ENCODE measurements around the gene SMIM38.

SMIM38 gene

DNA sequence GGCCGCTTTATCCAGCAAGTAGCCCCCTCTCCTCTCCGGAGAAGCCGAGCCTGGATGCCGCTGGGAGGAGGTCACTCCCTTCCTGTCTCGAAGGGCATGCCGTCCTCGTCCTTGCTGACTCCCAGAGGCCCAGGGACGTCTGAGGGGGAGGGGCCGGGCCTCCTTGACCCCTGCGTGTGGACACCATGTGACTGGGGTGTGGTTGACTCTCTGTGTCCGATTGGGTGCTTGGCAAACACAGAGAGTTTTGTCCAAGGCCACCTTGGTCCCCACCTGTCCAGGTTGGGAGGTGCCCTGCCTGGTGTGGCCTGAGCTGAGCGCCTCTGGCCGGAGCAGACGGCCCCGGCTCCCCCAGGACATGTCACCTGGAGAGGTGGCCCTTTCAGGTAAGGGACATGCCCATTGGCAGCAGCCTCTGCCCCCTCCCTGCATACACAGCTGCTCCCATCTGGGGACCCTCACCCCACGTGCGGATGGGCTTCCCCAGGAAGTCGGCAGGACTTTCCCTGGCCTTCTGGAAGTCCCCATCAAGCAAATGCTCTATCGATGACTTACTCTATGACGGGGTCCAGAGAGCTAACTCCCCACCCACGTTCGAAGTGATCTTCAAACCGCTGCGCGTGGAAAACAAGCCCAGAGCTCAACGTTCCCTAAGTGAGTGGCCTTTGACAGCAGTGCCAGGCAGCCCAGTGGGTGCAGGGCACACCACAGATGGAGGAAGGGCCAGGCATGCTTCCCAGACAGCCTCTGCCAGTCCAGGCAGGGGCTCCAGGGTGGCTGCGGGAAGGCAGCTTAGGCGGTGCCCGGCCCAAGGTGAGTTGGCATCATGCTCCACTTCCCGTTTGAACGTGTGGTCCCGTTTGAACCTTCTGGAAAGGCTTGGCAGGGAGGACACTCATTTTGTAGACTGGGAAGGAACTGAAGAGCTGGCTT lies at the start of gene SMIM38:
TSS of gene SMIM38 (plus strand) at position 634 of the 933 bp plus-strand sequence. CDS start 1,912 bp downstream, outside the sequence.
- DNase-seq (ENCODE audit: low spot score): no peak

DNA sequence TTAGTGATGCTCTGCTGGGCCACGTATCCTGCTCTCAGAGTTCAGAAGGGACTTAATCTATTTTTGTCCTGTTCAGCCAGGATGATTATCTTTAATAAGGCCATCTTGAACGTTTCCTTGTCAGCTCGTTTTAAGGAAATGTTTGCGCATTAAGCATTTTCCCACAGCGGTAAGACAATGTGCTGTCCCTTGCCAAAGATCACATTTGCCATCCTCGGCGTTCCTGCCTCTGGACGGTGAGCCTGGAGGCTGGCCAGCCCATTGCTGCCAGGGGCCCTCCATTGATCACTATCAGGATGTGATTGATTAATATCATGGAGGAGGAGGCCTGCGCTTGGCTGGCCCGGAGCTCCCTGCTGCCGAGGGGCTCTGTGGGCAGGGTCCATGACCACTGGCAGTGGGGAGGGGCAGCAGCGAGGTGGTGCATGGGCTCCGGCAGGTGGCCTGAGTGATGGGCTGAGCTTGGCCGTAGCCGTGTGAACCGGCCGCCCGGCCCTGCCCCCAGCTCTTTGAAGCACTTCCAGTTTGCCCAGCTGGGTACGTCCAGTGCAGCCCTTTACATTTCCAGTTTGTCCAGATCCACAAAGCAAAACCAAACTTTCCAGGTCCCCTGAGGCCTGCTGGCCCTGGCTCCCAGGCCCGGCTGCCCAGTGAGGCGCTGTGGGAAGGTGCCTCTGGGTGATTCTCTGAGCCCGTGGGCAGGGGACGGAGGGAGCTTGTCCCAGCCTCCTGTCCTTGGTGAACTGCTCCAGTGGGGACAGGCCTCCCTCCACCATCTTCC lies 49.5 kb upstream of the SMIM38 start:
- DNase-seq (ENCODE audit: low spot score): no peak

DNA sequence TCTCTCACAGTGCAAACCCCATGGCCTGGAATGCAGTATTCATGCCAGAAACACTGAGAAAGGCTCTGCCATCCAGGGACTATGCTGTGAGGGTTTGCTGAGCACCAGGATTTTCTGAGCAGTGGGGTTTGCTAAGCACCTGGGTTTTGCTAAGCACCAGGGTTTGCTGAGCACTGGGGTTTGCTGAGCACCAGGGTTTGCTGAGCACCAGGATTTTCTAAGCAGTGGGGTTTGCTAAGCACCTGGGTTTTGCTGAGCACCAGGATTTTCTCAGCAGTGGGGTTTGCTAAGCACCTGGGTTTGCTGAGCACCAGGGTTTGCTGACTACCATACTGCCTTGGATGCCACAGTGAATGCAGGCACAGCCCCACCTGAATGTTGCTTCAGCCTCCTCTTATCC lies 48.3 kb upstream of the SMIM38 start:
- no peak for DNase-seq (ENCODE audit: low spot score)

DNA sequence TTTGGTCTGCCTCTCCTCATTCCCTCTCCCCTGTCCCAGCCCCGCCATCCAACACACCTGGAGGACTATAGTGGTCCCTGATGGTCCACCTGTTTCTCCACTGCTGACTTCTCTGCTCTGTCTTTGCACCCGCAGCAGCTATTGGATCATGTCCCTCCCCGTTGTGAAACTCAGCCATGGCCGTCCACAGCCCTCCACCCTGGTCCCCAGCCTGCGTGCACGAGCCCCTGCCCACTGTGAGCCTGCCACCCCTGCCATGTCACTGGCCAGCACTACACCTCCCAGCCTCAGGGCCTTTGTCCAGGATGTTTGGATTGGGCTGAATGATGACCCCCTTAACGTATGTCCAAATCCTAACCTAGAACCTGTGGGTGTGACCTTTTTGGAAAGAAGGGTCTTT lies 47.7 kb upstream of the SMIM38 start:
- DNase-seq (ENCODE audit: low spot score): no peak

DNA sequence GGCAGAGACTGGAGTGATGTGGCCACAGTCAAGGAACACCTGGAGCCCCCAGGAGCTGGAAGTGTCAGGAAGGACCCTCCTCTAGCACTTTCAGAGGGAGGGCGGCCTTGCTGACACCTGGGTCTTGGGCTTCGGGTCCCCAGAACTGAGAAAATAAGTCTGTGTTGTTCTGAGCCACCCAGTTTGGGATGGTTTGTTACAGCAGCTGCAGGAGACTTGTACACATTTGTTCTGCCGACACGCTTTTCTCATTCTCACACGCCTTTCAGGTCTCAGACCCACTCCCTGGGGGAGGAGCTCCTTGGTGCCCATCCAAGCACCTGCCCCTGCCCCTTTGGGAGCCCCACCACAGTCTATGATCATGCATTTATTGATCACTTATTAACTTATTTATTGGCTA lies 47.2 kb upstream of the SMIM38 start:
- no peak for DNase-seq (ENCODE audit: low spot score)

DNA sequence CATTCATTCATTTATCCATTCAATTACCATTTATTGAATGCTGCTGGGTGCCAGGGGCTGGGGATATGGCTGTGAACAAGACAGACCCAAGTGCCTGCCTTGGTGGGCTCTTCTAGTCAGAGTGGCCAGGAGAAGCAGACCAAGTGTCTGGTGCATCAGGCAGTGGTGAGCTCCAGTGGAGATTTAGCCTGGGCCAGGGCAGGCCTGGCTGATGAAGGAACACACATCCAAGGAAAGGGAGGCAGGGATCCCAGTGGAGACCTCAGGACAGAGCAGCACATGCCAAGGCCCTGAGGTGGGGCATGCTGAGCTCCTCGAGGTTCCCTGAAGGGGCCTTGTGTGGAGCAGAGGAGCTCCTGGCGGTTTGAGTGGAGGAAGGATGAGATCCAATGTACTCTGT lies 46.6 kb upstream of the SMIM38 start:
- no peak for DNase-seq (ENCODE audit: low spot score)

DNA sequence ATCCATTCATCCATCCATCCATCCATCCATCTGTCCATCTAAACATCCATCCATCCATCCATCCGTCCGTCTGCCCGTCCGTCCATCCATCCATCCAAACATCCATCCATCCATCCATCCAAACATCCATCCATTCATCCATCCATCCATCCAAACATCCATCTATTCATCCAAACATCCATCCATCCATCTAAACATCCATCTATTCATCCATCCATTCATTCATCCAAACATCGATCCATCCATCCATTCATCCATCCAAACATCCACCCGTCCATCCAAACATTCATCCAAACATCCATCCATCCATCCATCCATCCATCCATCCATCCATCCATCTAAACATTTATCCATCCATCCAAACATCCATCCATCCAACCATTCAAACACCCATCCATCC lies 45.3 kb upstream of the SMIM38 start:
- DNase-seq (ENCODE audit: low spot score): no peak

DNA sequence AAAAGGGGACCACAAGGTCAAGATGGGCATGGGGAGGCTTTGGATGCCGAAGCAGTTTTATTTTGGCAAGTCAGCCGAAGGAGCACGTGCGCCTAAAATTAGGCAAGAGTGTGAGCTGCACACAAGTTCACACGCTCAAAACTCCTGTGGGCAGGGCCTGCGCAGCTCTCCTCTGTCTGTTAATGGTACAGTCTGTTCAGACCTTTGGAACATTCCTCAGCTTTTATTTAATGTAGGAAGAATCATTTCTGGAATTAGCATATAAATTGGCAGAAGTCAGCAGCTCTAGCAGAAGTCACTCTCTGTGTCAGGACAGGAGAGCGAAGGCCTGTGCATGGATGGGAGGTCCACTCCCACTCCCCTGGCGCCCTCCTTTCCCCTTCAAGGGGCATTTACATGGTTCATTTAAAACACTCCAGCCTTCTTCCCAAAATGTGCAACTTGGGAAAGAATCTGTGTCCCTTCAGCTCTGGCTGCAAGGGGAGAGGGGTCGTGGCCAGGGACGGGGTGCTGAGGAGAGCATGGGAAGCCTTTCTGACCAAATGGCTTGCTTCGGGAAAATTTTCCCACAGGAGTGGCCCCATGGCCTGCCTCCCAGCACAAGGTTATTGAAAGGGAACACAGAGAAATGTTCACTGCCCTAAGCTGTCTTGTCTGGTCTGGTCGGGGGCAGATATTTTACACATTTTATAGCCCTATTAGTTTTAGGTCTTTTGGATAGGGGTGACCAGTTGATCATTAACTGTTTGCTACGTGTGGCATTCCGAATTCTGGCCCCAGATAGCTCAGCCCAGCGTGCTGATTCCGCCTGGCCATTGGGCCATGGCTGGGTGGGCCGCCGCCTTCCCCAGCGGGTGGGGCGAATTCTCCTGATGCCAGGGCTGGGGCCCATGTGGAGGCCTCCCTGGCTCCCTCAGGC lies 43.9 kb upstream of the SMIM38 start:
- DNase-seq (ENCODE audit: low spot score): no peak

DNA sequence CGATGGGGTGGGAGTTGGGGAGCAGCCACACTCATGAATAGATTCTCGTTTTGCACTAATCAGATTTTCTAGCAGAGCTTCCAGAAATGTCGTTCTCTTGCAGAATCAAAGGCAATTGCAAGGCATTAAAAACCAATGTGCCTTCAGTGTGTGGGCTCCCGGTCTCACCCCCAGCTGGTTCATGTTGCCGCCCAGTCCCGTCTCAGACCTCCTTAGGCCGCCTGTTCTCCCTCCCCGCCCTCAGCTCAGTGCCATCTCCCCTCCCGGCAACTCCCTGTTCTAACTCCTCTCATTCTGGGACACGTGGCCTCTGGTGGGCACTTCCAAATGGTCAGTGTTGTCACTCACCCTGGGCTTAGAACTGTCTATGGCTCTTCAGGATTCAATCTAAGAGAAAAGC lies 42.5 kb upstream of the SMIM38 start:
- no peak for DNase-seq (ENCODE audit: low spot score)

DNA sequence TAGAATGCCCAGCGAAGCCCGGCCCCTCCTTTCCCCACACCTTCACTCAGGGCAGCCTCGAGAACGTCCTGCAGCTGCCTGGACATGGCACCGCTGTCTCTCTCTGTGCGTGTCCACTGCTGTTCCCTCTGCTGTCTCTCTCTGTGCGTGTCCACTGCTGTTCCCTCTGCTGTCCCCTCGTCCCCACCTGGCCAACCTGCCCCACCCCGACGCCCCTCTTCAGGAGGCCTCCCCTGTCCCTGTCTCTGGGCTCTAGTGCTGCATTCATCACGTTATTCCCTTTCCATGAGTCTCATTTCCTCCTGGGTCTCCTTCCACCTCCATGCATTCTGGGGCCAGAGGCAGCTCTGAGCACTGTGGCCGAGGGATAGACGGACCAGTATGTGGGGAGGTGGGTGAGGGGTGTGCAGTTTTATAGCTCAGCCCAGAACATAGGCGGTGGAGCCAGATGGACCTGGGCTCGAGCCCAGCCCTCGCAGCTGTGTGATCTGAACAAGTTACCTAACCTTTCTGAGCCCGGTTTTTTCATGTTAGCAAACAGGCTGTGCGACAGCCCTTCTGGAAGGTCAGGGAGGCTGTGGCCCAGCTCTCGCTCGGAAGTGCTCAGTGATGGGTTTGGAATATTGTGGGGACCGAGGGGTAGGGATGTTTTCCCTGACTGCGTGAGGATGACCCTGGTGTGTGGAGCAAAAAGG lies 41.9 kb upstream of the SMIM38 start:
- no peak for DNase-seq (ENCODE audit: low spot score)

DNA sequence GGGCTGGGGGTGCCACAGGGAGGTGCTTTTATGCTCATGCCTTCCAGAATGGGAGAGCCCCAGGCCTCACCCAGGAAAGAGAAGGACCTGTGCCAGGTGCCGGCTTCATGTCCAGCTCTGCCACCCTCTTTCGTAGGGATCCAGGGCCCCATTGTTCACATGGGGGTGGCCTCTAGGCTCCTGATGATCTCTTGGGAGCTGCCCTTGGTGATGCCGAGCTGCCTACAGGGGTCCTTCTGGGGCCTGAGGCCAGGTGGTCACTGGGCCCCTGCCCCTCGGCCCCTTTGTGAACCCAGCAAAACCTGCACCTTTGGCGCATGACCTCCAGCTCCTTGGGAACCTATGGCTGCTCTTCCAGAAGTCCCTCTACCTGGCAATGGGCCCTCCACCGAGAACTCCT lies 41.4 kb upstream of the SMIM38 start:
- DNase-seq (ENCODE audit: low spot score): no peak

DNA sequence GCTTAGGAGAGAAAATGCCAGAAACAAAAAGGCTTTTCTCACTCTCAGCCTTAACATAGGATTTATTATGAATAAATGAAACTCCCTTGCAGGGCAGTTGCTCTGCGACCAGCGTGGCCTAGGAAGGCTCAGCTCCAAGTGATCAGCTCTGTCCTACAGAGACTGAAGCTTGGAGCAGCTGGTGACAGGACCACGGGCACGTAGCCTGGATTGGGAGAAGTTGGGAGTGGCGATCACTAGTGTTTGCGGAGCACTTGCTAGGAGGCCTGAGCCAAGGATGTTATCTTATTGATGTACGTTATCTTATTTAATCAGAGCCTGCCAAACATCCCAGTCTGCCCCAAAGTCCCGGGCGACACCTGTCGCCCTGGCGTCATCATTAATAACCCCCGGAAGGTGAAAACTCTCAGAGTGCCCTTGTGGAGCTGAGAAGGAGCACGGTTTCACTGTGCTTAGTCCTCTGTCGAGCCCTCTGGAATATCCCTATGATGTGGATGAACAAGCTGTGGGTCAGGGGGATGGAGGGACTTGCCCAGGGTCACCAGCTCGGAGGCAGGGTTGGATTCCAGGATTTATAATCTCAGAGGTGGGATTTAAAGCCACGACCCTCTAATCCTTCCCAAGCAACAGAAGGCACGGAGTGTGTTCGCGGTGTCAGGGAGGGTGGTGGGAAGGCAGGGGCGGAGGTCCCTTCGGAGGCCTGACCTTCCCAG lies 40.8 kb upstream of the SMIM38 start:
- DNase-seq (ENCODE audit: low spot score): no peak

DNA sequence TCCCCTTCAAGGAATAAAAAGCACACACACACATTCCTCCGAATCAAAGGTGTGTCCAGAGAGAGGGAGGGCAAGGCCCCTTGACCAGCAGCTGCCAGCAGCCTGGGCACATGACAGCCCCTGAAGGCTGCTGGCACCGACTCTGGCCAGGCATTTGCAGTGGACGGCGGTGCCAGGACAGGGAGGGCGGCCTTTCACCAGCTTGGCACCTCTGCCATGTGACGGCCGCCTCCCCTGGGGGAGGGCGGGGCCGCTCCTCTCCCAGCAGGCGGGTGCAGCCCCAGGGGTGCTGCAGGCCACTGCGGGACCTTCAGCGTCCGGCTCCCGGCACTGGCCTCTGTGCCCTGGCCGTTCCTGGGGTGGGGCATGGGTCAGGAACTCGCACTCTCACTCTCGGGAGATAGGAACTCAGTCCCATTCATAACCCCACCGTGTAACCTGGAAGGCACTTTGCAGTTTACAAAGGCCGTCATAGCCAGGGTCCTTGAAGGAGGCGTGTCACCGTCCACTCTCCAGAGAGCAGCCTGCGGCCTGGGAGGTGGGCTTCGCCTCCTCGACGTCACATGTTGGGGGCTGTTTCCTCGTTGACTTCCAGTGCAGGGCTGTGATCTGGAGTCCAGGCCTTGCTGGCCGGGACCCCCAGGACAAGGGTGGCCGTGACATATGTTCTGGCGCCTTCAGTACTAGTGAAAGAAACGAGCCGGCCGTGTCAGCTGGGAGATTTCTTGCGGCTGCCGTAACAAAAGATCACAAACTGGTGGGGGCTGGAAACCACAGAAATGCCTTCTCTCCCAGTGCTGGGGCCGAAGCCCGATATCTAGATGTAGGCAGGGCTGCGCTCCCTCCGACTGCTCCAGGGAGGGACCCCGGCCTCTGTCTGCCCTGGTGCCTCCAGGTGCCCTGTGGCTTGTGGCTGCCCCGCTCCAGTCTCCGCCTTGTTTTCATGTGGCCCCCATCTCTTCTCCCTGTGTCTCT lies 39.9 kb upstream of the SMIM38 start:
- no peak for DNase-seq (ENCODE audit: low spot score)

DNA sequence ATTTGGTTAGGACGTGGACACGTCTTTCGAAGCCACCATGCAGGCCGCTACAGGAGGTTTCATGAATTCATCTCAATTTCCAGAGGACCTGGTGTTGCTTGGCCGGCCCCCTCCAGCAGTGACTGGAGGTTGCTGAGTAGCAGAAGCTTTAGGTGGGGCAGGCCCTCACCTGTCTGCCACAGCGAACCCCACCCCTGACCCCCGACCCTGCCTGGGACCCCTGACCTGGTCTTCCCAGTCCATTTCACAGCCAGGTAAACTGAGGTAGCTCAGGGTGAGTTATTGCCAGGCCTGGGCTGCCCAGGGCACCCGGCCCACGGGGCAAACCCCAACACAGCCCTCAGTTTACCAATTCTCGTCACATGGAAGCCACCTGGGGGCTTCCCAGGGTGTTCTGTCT lies 39.1 kb upstream of the SMIM38 start:
- DNase-seq (ENCODE audit: low spot score): no peak

DNA sequence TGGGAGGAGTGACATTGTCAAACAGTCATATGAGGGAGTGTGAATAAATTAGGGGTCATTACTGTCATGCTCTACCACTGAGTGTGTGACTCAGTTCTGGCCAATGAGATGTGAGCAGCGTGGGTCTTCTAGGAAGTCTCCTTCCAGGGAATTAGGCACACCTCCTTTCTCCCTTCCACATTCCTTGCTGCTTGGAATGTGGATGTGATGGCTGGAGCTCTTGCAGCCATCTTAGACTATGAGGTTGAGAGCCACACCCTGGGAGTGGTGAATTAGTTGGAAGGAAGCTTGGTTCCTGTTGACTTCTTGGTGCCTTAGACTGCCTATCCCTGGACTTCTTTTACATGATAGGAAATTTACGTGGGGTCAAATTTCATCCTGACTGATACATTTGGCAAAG lies 36.5 kb upstream of the SMIM38 start:
- no peak for DNase-seq (ENCODE audit: low spot score)

DNA sequence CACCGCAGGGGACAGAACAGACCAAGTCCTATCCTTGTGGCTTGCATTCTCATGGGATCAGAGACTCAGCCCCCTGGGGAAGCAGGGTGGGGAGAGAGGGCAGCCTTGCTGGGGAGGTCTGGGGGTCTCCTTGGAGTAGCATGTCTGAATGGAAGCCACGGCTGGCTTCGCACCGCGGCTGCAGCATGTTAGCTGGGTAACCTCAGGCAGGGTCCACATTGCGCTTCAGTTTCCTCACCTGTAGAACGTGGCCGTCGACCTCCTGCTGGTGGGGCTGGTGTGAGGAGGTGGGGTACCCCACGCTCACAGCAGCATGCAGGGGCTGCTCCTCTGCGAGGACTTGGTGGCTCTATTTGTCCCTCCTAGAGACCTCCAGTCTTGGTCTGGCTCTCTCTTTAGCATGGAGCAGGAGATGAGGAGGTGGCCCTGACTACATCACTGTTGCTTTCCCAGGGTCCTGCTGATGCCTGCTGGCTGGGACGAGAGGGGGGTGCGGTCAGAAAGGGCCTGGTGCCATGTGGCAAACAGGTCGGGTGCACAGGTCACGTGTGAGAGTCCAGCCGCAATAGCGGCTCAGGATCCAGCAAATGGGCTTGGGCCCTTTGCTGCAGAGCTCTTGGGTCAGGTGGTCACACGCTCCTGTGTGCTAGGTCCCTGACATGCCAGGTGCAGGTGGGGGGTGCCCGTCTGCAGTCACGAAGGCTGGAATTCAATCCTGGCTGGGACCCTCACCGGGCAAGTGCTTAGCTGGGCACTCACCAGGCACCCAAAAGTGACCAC lies 35.4 kb upstream of the SMIM38 start:
- no peak for DNase-seq (ENCODE audit: low spot score)

DNA sequence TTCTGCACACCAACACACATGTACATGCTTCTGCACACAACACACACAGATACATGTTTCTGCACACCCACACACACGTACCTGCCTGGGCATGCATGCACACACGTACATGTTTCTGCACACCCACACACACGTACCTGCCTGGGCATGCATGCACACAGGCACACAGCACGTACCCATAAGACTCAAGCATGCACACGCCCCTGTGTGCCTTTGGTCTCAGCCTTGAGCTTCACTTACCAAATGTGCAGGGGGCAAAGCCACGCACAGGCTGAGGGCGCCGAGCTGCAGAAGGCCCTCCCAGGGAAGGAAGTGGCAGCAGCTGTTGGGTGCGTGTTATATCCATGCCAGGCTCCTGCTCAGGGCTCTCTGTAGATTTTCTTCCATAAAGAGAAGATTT lies 34.7 kb upstream of the SMIM38 start:
- DNase-seq (ENCODE audit: low spot score): no peak

DNA sequence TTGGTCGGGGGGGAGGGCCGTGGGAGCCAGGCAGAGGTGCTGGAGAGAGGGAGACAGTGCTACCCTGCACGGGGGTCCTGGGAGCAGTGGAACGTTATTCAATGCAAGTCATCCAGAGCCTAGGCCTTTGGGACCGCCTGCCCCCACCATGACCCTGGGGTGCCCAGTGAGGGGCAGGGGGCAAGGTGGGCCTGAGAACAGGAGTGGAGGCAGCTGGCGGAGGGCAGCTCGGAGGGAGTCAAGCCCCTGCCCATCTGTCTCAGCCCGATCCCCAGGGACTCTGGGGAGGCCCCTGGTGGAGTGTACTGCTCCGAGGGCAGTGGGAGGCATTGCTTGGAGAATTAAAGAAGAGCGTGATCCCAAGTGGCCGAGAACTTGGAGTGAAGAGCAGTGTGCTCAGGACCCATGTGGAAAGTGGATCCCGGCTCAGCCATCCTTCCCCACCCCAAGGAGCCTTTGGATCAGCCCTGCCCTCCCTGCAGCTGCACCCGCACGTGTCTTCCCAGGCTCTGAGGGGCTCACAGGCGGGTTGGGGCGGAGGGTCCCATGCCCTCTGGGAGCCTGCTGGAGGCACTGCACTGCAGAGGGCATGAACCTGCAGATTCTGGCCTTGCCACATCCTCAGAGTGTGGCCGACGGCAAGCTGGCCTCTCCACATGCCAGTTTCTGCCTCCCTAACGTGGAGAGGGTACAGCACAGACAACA lies 34.0 kb upstream of the SMIM38 start:
- DNase-seq (ENCODE audit: low spot score): no peak
